Natural killer cell (primary cell): ENCODE measurements around the gene OR4D1. TPM values are rescaled to one million over a fixed set of nuclear protein-coding genes. Genes with fewer than 3 reads are reported as not detected.

ENCODE experiments used
- ATAC-seq, 3 donors: fragments of 150-1000 bp in 2 of 3; fragments of 200-7000 bp in 1 of 3; cut with Tn5 transposase; 1 replicate in 1 of 3; 2 replicates in 2 of 3; pipeline ENCODE4 v1.10.0; 2021; ENCODE audit warnings: mild to moderate bottlenecking in 2 of 3, moderate library complexity in 2 of 3
- DNase-seq, 2 donors: peaks; one replicate each; pipeline versions ENCODE4 v3.0.0 to v3.0.0-alpha.2; 2013 to 2021; ENCODE audit warnings: mixed read lengths in 1 of 2
- H3K27ac ChIP-seq: one replicate; pipeline ENCODE4 v1.5.1; 2013; ENCODE audit warnings: mild to moderate bottlenecking, low read length
- H3K27me3 ChIP-seq: one replicate; pipeline ENCODE4 v1.6.1; 2013; ENCODE audit warnings: low read length; ENCODE audit not compliant: control insufficient read depth, insufficient read depth
- H3K36me3 ChIP-seq: one replicate; pipeline ENCODE4 v1.6.1; 2013; ENCODE audit warnings: low read length; ENCODE audit not compliant: control insufficient read depth, insufficient read depth
- H3K4me1 ChIP-seq: one replicate; pipeline ENCODE4 v1.6.1; 2013; ENCODE audit warnings: low read length; ENCODE audit not compliant: control insufficient read depth, insufficient read depth
- H3K4me3 ChIP-seq: one replicate; pipeline ENCODE4 v1.5.1; 2013; ENCODE audit warnings: low read length
- H3K9me3 ChIP-seq: one replicate; pipeline ENCODE4 v1.6.1; 2013; ENCODE audit warnings: low read length; ENCODE audit not compliant: control insufficient read depth, insufficient read depth
- H3K27ac Mint-ChIP-seq, 2 donors: one replicate each; pipeline ENCODE4 v1.8.0; 2022; ENCODE audit warnings: mild to moderate bottlenecking in 2 of 2, mixed read lengths in 2 of 2, moderate library complexity in 1 of 2
- H3K27me3 Mint-ChIP-seq, 2 donors: one replicate each; pipeline ENCODE4 v1.8.0; 2022; ENCODE audit warnings: low read depth in 2 of 2, mixed read lengths in 2 of 2
- H3K36me3 Mint-ChIP-seq: one replicate; pipeline ENCODE4 v1.8.0; 2022; ENCODE audit warnings: mixed read lengths
- H3K4me1 Mint-ChIP-seq, 2 donors: one replicate each; pipeline ENCODE4 v1.8.0; 2022; ENCODE audit warnings: mixed read lengths in 2 of 2
- H3K4me3 Mint-ChIP-seq: one replicate; pipeline ENCODE4 v1.8.0; 2022; ENCODE audit warnings: mild to moderate bottlenecking, moderate library complexity, mixed read lengths
- H3K9me3 Mint-ChIP-seq, 2 donors: one replicate each; pipeline ENCODE4 v1.8.0; 2022; ENCODE audit warnings: mixed read lengths in 2 of 2
- WGBS: methylation state at CpG from one replicate; pipeline ENCODE4 v1.1.7; 2013; ENCODE audit warnings: missing lambda C conversion rate; ENCODE audit not compliant: insufficient coverage; 5-methylcytosine and 5-hydroxymethylcytosine counted together
- intact Hi-C: fragments of 100-400 bp; cut with micrococcal nuclease; formaldehyde crosslinking; loops from one replicate; pipeline ENCODE4 v1.14.2; 2022
- total RNA-seq, 4 donors: library from RNA; stranded (reverse); fragments of 120-200 nt in 1 of 4; gene quantifications; one replicate each; pipeline versions ENCODE4 v1.2.3 to v1.2.4, GENCODE V29; 2013 to 2022
- TF ChIP-seq, protein P1 (sequence below): fragments of 200-600 bp; IDR thresholded peaks from one replicate; pipeline ENCODE4 v1.8.0; 2022; ENCODE audit warnings: antibody characterized with exemption

Gene OR4D1
- total RNA-seq, 3 donors from 2014 or later (not counting 1 experiment from before 2014, with no cell fraction given), result 1.0 to 1.6 (median 1.2) TPM

- ATAC-seq, result no peak
- 92% methylated on average over 5 of the region's 5 CpGs for WGBS
- Mint-ChIP-seq H3K36me3 (no peaks in the 10 kb centered on the region), H3K4me1 (peaks cover 5 to 7% of the 10 kb centered on the region in 2 donors), H3K9me3 (no peaks in the 10 kb centered on the region), H3K27ac (no peak overlapping the region), H3K27me3 (peaks cover 0 to 22% of the 10 kb centered on the region in 2 donors), H3K4me3 (no peak overlapping the region)
- TF ChIP-seq, protein P1, sequence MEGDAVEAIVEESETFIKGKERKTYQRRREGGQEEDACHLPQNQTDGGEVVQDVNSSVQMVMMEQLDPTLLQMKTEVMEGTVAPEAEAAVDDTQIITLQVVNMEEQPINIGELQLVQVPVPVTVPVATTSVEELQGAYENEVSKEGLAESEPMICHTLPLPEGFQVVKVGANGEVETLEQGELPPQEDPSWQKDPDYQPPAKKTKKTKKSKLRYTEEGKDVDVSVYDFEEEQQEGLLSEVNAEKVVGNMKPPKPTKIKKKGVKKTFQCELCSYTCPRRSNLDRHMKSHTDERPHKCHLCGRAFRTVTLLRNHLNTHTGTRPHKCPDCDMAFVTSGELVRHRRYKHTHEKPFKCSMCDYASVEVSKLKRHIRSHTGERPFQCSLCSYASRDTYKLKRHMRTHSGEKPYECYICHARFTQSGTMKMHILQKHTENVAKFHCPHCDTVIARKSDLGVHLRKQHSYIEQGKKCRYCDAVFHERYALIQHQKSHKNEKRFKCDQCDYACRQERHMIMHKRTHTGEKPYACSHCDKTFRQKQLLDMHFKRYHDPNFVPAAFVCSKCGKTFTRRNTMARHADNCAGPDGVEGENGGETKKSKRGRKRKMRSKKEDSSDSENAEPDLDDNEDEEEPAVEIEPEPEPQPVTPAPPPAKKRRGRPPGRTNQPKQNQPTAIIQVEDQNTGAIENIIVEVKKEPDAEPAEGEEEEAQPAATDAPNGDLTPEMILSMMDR, result no peak
- Histone ChIP-seq H3K27ac (no peak overlapping the region), H3K27me3 (no peaks in the 10 kb centered on the region), H3K36me3 (no peaks in the 10 kb centered on the region), H3K4me3 (no peak overlapping the region), H3K4me1 (no peaks in the 10 kb centered on the region), H3K9me3 (no peaks in the 10 kb centered on the region)
- no peak for DNase-seq
- intact Hi-C loops, result no loop called here
These were observed 30.8 kb upstream of the OR4D1 start for GRCh38 chr17:58117382-58117781.

GRCh38 chr17:58119491-58119890 is 28.7 kb upstream of the OR4D1 start:
- Histone ChIP-seq H3K4me3 (no peak overlapping the region), H3K4me1 (no peaks in the 10 kb centered on the region), H3K9me3 (no peaks in the 10 kb centered on the region), H3K27ac (no peak overlapping the region), H3K27me3 (no peaks in the 10 kb centered on the region), H3K36me3 (no peaks in the 10 kb centered on the region)
- H3K4me1 Mint-ChIP-seq, result peaks cover 5 to 7% of the 10 kb centered on the region in 2 donors
- no peak overlapping the region for H3K4me3 Mint-ChIP-seq
- DNase-seq (no peak), ATAC-seq (no peak)
- H3K27ac Mint-ChIP-seq, result no peak overlapping the region
- WGBS, result 72% methylated on average over 3 of the region's 3 CpGs
- TF ChIP-seq, protein P1, result no peak
- no peaks in the 10 kb centered on the region for H3K36me3 Mint-ChIP-seq
- peaks cover 0 to 22% of the 10 kb centered on the region in 2 donors for H3K27me3 Mint-ChIP-seq
- H3K9me3 Mint-ChIP-seq, result no peaks in the 10 kb centered on the region
- intact Hi-C loops, result no loop called here

- DNase-seq (peak in 1 of 2 donors; percentile 85), ATAC-seq (peak in 2 of 3 donors; percentile 49 to 65)
- no peaks in the 10 kb centered on the region for H3K4me1 ChIP-seq
- no peaks in the 10 kb centered on the region for H3K27me3 ChIP-seq
- H3K4me3 ChIP-seq, result no peak overlapping the region
- Mint-ChIP-seq H3K27me3 (peaks cover 0 to 22% of the 10 kb centered on the region in 2 donors), H3K27ac (no peak overlapping the region), H3K4me3 (no peak overlapping the region), H3K36me3 (no peaks in the 10 kb centered on the region), H3K4me1 (peaks cover 5 to 7% of the 10 kb centered on the region in 2 donors), H3K9me3 (no peaks in the 10 kb centered on the region)
- H3K36me3 ChIP-seq, result no peaks in the 10 kb centered on the region
- H3K27ac ChIP-seq, result no peak overlapping the region
- 0% methylated on average over 3 of the region's 7 CpGs for WGBS
- intact Hi-C loops, result no loop called here
- H3K9me3 ChIP-seq, result no peaks in the 10 kb centered on the region
- TF ChIP-seq, protein P1, result no peak
These were observed 27.9 kb upstream of the OR4D1 start for GRCh38 chr17:58120195-58120822.

- H3K36me3 ChIP-seq, result no peaks in the 10 kb centered on the region
- intact Hi-C loops, result loop anchor here (1.0 kb wide), 1 partner anchor 50 kb away; no protein-coding TSS in a partner anchor
- TF ChIP-seq, protein P1, result peak; percentile 54
- Mint-ChIP-seq H3K4me1 (peaks cover 5 to 7% of the 10 kb centered on the region in 2 donors), H3K27ac (no peak overlapping the region), H3K36me3 (no peaks in the 10 kb centered on the region), H3K27me3 (peaks cover 0 to 15% of the 10 kb centered on the region in 2 donors), H3K4me3 (no peak overlapping the region), H3K9me3 (no peaks in the 10 kb centered on the region)
- 48% methylated on average over 5 of the region's 5 CpGs for WGBS
- H3K9me3 ChIP-seq, result no peaks in the 10 kb centered on the region
- peak; percentile 54 to 76 (median 73) for ATAC-seq
- no peak overlapping the region for H3K27ac ChIP-seq
- H3K4me1 ChIP-seq, result no peaks in the 10 kb centered on the region
- no peak overlapping the region for H3K4me3 ChIP-seq
- peak in 1 of 2 donors; percentile 81 for DNase-seq
- H3K27me3 ChIP-seq, result no peaks in the 10 kb centered on the region
These were observed 26.3 kb upstream of the OR4D1 start for GRCh38 chr17:58121925-58122324.
